HepG2 (cell line): ENCODE data around the gene PPP4C. TPM values are rescaled to one million over a fixed set of nuclear protein-coding genes. Genes with fewer than 3 reads are reported as not detected.

Source experiments
- ATAD3A ChIP-seq: sonication (generic); formaldehyde crosslinking; IDR thresholded peaks from 2 replicates; pipeline ENCODE4 v1.4.0; 2020; ENCODE audit warnings: missing genetic modification reagents
- DPF2 ChIP-seq: sonication (generic); formaldehyde crosslinking; IDR thresholded peaks from 2 replicates; pipeline ENCODE4 v1.4.0; 2020; ENCODE audit warnings: mild to moderate bottlenecking, low read depth, missing genetic modification reagents, borderline replicate concordance
- FIP1L1 ChIP-seq: fragments of 200-400 bp; formaldehyde crosslinking; IDR thresholded peaks from 2 replicates; pipeline ENCODE4 v1.6.1; 2018; ENCODE audit warnings: low read depth, mild to moderate bottlenecking, low read length, moderate library complexity, borderline replicate concordance; ENCODE audit not compliant: insufficient read depth
- HOMEZ ChIP-seq: IDR thresholded peaks from 2 replicates; pipeline ENCODE4 v1.6.1; 2016; ENCODE audit warnings: low read depth
- HOXA3 ChIP-seq: sonication (generic); formaldehyde crosslinking; IDR thresholded peaks from 2 replicates; pipeline ENCODE4 v1.5.0; 2020; ENCODE audit warnings: missing genetic modification reagents
- MAFK ChIP-seq, 2 experiments: IDR thresholded peaks in 1 of 2; conservative IDR thresholded peaks in 1 of 2; 2 replicates each; pipeline ENCODE4 v1.6.1; 2011; ENCODE audit warnings: improper control_type of control experiment in 2 of 2, low read length in 2 of 2
- MAZ ChIP-seq, 2 experiments: sonication (generic) in 1 of 2; formaldehyde crosslinking in 1 of 2; IDR thresholded peaks; 2 replicates each; pipeline versions ENCODE4 v1.5.0 to v1.6.1; 2012 to 2020; ENCODE audit warnings: low read depth in 2 of 2, mild to moderate bottlenecking in 2 of 2, borderline replicate concordance in 1 of 2, improper control_type of control experiment in 1 of 2, low read length in 1 of 2, missing genetic modification reagents in 1 of 2, moderate library complexity in 1 of 2
- NR2C2 ChIP-seq: sonication (generic); formaldehyde crosslinking; IDR thresholded peaks from 2 replicates; pipeline ENCODE4 v1.4.0; 2020; ENCODE audit warnings: missing genetic modification reagents, mild to moderate bottlenecking, moderate library complexity, borderline replicate concordance
- POGK ChIP-seq: sonication (generic); formaldehyde crosslinking; conservative IDR thresholded peaks from 2 replicates; pipeline ENCODE4 v1.8.0; 2022; ENCODE audit warnings: mild to moderate bottlenecking, moderate library complexity, missing genetic modification reagents
- RBAK ChIP-seq: sonication (generic); formaldehyde crosslinking; IDR thresholded peaks from 2 replicates; pipeline ENCODE4 v1.5.1; 2020; ENCODE audit warnings: mild to moderate bottlenecking, missing genetic modification reagents
- SIN3A ChIP-seq: IDR thresholded peaks from 2 replicates; pipeline ENCODE4 v1.6.1; 2011; ENCODE audit warnings: low read depth, mild to moderate bottlenecking, control low read depth, low read length, borderline replicate concordance
- SMYD3 ChIP-seq: sonication (generic); formaldehyde crosslinking; IDR thresholded peaks from 2 replicates; pipeline ENCODE4 v1.8.1; 2023; ENCODE audit warnings: mild to moderate bottlenecking, missing genetic modification reagents
- TAF1 ChIP-seq: sonication (generic); formaldehyde crosslinking; IDR thresholded peaks from 2 replicates; pipeline ENCODE4 v1.4.0; 2020; ENCODE audit warnings: missing genetic modification reagents
- TEAD3 ChIP-seq: optimal IDR thresholded peaks from 2 replicates; pipeline ENCODE3; 2016; ENCODE audit warnings: borderline replicate concordance
- ZMYM3 ChIP-seq: sonication (generic); formaldehyde crosslinking; IDR thresholded peaks from 2 replicates; pipeline ENCODE4 v1.5.1; 2020; ENCODE audit warnings: mild to moderate bottlenecking, missing genetic modification reagents
- ZNF329 ChIP-seq: sonication (generic); formaldehyde crosslinking; IDR thresholded peaks from 2 replicates; pipeline ENCODE4 v1.9.0; 2021; ENCODE audit warnings: low read depth, mild to moderate bottlenecking, missing genetic modification reagents
- ZNF451 ChIP-seq: sonication (generic); formaldehyde crosslinking; IDR thresholded peaks from 2 replicates; pipeline ENCODE4 v1.5.0; 2020; ENCODE audit warnings: mild to moderate bottlenecking, missing genetic modification reagents
- ZNF574 ChIP-seq: sonication (generic); formaldehyde crosslinking; IDR thresholded peaks from 2 replicates; pipeline ENCODE4 v1.4.0; 2020; ENCODE audit warnings: missing genetic modification reagents
- ZNF619 ChIP-seq: sonication (generic); formaldehyde crosslinking; IDR thresholded peaks from 2 replicates; pipeline ENCODE4 v1.4.0; 2020; ENCODE audit warnings: mild to moderate bottlenecking, missing genetic modification reagents
- polyA plus RNA-seq, 8 experiments: library from polyadenylated mRNA; depleted of rRNA in 3 of 8; stranded (reverse) in 7 of 8; unstranded in 1 of 8; fragments of >200 nt; fragmentation: Illumina TruSeq in 4 of 8; extraction: Trizol in 4 of 8; gene quantifications; 2 replicates each; pipeline versions ENCODE4 v1.2.1 to v1.2.3, GENCODE V29; 2011 to 2016; ENCODE audit warnings: low read depth in 4 of 8, missing spikeins in 1 of 8, mixed read lengths in 1 of 8; ENCODE audit not compliant: insufficient read depth in 1 of 8
- total RNA-seq, 5 experiments: library from RNA; depleted of rRNA; stranded (reverse); fragments of >200 nt; fragmentation: Illumina TruSeq; extraction: Trizol; gene quantifications; 2 replicates each; pipeline ENCODE4 v1.2.3, GENCODE V29; 2016; ENCODE audit warnings: low read depth in 1 of 5
- TF ChIP-seq, protein P1 (sequence below): sonication (generic); formaldehyde crosslinking; IDR thresholded peaks from 2 replicates; pipeline ENCODE4 v1.4.0; 2020; ENCODE audit warnings: missing genetic modification reagents

Gene PPP4C
- total and polyA plus RNA-seq, 2 of the 13 experiments (the other 11 are each of a cell fraction or from before 2014, with no cell fraction given), result 176 to 220 TPM

- peak; percentile 51; the same call in 1 of the 2 replicates for TF ChIP-seq FIP1L1
- TF ChIP-seq ZMYM3, result peak; percentile 19; the same call in 1 of the 2 replicates
- peak; percentile 85; the same call in 1 of the 2 replicates for TF ChIP-seq ZNF329 (CRISPR knock-in tag)
- peak; percentile 65; the same call in 1 of the 2 replicates for TF ChIP-seq POGK (CRISPR knock-in tag)
- peak; percentile 89 for TF ChIP-seq ZNF574
- TF ChIP-seq TAF1 (CRISPR knock-in tag), result peak; percentile 90
- no peak for TF ChIP-seq ZNF619
- TF ChIP-seq TEAD3 (CRISPR knock-in tag), result peak; percentile 21
- TF ChIP-seq SIN3A, result peak; percentile 84; the same call in 1 of the 2 replicates
- TF ChIP-seq HOMEZ (CRISPR knock-in tag), result 0 out of 2 replicates have a peak, but pooled peaks have one; percentile 36
- TF ChIP-seq DPF2 (CRISPR knock-in tag), result 0 out of 2 replicates have a peak, but pooled peaks have one; percentile 10
- no peak; the same call in 1 of the 2 replicates for TF ChIP-seq MAZ (IDR thresholded peaks at IDR 0.05; ENCODE audit: borderline replicate concordance, low read depth, low read length)
- TF ChIP-seq MAZ (CRISPR knock-in tag; IDR thresholded peaks at IDR 0.05; ENCODE audit: low read depth), result peak; percentile 85
- TF ChIP-seq ATAD3A (CRISPR knock-in tag), result no peak
- TF ChIP-seq, protein P1, sequence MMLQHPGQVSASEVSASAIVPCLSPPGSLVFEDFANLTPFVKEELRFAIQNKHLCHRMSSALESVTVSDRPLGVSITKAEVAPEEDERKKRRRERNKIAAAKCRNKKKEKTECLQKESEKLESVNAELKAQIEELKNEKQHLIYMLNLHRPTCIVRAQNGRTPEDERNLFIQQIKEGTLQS (CRISPR knock-in tag), result peak; percentile 60; the same call in 1 of the 2 replicates
- TF ChIP-seq MAFK (conservative IDR thresholded peaks at IDR 0.05 in 1 of 2, IDR thresholded peaks at IDR 0.05 in 1 of 2; ENCODE audit: low read length in 2 of 2), result no peak
- peak; percentile 78 for TF ChIP-seq NR2C2
- TF ChIP-seq SMYD3 (CRISPR knock-in tag), result 0 out of 2 replicates have a peak, but pooled peaks have one; percentile 45
- peak; percentile 98 for TF ChIP-seq HOXA3 (CRISPR knock-in tag)
- 0 out of 2 replicates have a peak, but pooled peaks have one; percentile 64 for TF ChIP-seq RBAK (CRISPR knock-in tag)
- TF ChIP-seq ZNF451 (CRISPR knock-in tag), result 0 out of 2 replicates have a peak, but pooled peaks have one; percentile 35
Measured at GRCh38 chr16:30075503-30076275, at the start of gene PPP4C (continued).
